DMS 273 (cell line): ENCODE data around the gene ATP2B2.

ENCODE experiments used
- DNase-seq: peaks from one replicate; lab custom pipeline; 2025; ENCODE audit not compliant: unreplicated experiment; lab: John Stamatoyannopoulos, UW

The ATP2B2 gene

GRCh38 chr3:10511809-10512494 lies 6.6 kb upstream of the ATP2B2 start:
- DNase-seq, result no peak

- DNase-seq, result no peak
These were observed 5.5 kb upstream of the ATP2B2 start for GRCh38 chr3:10510743-10511432.

- DNase-seq, result no peak
These were observed 4.8 kb upstream of the ATP2B2 start for GRCh38 chr3:10510086-10510742.

- no peak for DNase-seq
These were observed 3.9 kb upstream of the ATP2B2 start for GRCh38 chr3:10509325-10509724.

- no peak for DNase-seq
These were observed 3.4 kb upstream of the ATP2B2 start for GRCh38 chr3:10508619-10509260.

DNA sequence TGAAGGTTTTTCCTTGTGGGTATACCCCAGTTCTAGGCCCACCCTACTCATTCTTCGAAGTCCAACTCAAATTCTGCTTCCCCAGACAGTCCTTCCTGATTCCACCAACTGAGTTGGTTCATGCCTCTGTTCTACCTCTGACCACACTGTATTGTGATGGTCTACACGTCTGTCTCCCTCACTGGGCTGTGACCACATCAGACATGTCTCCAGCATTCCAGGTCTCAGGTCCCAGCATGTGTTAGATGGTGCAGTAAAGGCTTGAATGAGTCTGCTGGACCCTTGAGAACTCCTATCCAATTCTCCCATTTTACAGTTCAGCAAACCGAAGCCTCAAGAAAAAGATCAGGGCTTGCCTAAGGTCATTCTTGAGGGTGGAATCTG lies 2.8 kb upstream of the ATP2B2 start:
- DNase-seq, result no peak

- DNase-seq, result peak; percentile 17
These were observed 1.9 kb upstream of the ATP2B2 start for GRCh38 chr3:10507331-10507730.

- DNase-seq, result no peak
These were observed 1.3 kb upstream of the ATP2B2 start for GRCh38 chr3:10506696-10507095.

- DNase-seq, result peak; percentile 82
These were observed 602 bp upstream of the ATP2B2 start for GRCh38 chr3:10505791-10506585.

DNA sequence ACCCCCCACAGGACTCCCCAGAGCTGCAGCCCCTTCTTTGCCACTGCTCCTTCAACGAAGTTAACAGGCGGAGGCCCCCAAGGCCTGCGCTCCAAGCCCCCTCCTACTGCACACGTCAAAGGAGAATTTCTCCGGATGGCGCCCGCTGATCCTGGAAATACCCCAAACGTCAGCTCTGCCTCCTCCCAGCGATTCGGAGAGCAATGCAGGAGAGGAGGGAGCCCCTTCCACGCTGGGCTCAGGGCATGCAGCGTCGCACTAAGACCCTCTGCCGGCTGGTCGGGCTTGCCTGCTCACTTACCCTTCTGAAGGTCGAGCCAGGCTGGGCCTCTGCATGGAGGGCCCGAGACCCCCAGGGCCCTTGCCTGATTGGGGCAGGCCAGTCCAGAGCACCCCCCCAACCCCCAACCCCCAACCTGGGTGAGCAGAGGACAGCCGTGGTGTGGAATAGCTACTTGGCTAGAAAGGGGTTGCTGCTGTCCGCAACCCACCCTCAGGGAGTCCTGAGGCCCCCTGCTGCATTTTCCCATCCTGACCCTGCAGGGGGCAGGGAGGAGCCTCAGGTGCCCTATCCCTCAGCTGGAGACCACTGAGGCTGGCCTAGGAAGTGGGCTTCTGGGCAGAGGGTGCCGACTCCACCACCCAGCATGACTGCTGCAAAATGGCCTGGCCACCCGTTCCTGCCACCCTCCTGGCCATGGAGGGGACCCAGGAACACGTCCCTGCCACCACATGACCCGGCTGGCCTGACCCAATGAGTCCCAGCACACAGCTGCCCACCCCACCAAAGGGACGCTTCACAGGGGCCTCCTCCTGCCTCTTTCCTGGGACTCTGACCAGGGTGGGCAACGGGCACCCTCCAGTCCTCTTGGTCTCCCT lies 976 bp downstream of the ATP2B2 start:
- DNase-seq, result peak; percentile 22

DNA sequence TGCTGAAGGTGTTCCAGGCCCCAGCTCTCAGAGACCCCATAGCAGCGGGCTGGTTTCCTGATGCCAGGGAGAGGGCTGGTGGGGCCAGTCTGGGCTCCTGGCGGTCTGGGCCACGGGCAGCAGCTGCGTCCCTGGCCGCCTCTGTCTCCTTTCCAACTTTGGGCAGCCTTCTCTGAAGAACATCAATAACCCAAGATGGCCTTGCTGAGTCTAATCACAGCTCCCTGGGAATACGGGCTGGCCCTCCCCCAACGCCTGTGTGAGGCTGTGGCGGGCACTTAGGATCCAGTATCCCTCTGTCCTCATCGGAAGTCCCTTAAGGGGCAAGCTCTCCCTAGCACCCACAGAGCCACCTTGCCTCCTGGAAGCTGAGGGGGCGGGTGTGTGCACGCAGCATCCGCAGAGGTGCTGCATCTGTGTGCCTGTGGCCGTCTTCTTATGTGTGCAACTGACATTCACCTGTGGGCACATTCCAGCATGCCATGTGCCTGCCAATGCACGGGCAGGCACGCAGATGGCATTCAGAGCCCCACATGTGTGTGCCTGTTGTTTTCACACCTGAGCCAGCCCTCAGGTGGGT lies 2.1 kb downstream of the ATP2B2 start:
- DNase-seq, result no peak

DNA sequence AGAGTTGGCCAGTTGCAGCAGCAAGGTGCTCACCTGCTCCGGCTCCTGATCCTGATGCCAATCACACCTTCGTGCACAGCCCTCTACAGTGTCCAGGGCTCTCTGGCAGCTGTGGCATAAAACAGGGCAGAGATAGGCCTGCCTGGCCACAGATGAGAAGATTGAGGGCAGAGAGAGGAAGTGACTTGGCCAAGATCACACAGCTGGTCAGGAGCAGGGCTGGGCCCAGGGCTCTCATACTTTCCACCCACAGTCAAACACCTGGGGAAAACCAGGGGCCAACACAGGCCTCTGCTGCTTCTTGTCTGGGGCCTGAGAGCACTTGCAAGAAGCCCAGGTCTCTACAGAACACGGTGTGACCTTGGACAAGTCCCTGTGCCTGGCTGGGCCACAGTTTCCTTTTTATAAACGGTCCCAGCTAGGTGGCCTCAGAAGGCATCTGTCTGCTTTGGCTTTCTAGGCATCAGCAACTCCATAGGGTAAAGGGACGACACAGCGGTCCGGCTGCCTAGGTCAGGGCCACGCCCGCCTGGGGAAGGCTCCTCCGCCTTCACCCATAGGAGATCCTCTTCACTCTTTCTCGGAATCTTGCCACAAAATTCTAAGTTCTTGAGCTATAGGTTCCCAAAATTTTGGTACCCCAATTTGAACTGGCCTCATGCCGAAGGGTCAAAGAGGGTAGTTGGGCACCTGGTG lies 3.1 kb downstream of the ATP2B2 start:
- no peak for DNase-seq

GRCh38 chr3:10501664-10502052 lies 3.7 kb downstream of the ATP2B2 start:
- DNase-seq, result no peak

- no peak for DNase-seq
These were observed 4.4 kb downstream of the ATP2B2 start for GRCh38 chr3:10500717-10501663.

DNA sequence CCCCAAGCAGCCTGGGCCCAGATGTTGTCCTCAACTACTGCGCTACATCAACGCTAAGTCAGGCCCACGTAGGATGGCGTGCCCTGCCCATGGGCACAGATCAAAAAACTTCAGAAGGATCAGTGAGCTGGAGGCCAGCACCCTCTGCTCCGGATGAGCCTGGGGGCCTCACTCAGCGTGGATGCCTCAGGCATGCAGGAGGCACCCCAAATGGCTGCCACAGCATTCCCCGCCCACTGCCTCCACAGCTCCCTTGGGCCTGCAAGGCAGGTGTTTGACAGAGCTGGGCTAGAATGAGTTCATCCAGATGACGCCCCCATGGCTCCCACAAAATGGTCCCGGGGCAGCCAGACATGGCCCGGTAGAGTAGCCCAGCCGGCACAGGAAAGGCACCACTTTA lies 7.1 kb downstream of the ATP2B2 start:
- no peak for DNase-seq

- no peak for DNase-seq
These were observed 7.9 kb downstream of the ATP2B2 start for GRCh38 chr3:10497439-10497838.

DNA sequence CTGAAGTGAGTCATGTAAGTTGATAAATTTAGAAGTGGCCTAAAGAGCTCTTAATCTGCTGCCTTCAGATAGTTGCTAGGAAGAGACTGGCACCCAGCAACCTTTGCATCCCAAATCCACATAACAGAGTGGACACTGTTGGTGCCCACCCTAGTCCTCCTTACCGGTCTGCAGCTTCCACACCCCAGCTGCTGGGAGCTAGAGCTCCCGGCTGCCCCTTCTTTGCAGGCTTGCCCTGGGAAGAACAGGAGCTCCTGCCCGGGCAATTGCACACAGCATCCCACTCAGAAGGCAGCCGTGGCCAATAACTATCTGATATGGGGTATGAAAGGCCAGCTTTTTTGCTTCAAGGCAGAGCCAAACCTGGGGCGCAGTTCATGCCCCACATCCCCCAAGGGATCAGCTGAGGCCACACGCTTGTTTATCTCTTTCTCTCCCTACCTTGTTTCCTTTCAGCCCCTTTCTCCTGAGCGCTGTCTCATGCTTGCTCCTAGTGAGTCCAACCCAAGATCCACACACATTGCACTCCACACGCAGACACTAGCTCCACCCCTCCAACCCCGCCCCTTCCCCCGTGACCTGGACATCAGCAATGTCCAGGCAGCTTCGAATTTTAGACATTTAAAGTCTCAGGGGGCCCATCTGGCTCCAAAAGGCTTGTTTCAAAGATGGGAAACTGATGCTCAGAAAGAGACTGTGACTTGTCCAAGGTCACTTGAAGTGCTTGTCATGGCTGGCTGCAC lies 9.1 kb downstream of the ATP2B2 start:
- DNase-seq, result no peak
